ENCODE measurements around the gene AHRR.

Gene AHRR

GRCh38 chr5:321726-322251, 275 bp downstream of the AHRR start:
- DNase-seq = no peak

GRCh38 chr5:322281-322941, 897 bp downstream of the AHRR start:
- DNase-seq = no peak

DNA sequence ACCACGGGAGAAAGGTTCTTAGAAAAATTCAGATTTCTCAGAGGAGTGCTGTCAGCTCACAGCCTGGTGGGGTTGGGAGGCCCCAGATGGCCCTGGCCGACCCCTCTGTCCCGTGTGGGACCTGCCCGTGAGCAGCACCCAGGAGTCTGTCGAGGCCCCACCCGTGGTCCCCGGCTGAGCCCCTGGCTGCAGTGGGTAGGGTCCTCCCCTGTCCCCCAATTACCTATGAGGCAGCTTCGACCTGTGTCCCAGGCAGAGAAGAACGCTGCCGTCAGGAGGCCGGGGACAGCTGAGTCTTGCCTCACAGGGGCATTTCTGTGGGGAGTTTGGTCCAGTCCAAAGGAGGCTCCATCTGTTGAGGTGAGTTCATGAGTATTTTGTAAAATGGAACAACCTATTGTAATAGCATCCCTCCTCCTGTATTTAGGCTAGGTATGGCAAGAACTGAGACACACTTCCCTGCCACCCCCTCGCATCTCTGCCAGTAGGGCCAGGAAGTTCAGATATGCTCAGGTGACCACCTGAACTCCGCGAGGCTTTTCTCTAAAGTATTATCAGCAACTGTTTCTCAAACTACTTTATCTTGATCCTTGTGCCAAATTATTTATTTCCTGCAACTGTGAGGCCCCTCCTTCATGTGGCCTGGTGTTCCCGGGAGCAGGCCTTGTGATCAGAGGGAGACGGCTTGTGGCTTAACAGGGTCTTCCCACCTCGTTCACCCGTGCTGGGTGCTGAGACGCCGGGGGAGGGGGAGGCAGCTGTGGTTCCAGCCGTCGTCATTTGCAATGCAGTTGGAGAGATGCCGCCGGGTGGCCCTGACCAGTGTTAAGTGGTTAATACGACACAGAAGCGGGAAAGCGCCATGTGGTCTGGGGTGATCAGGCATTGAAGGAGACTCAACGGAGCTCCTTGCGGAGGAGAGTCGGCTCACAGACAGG, 1.7 kb downstream of the AHRR start:
- DNase-seq = no peak

DNA sequence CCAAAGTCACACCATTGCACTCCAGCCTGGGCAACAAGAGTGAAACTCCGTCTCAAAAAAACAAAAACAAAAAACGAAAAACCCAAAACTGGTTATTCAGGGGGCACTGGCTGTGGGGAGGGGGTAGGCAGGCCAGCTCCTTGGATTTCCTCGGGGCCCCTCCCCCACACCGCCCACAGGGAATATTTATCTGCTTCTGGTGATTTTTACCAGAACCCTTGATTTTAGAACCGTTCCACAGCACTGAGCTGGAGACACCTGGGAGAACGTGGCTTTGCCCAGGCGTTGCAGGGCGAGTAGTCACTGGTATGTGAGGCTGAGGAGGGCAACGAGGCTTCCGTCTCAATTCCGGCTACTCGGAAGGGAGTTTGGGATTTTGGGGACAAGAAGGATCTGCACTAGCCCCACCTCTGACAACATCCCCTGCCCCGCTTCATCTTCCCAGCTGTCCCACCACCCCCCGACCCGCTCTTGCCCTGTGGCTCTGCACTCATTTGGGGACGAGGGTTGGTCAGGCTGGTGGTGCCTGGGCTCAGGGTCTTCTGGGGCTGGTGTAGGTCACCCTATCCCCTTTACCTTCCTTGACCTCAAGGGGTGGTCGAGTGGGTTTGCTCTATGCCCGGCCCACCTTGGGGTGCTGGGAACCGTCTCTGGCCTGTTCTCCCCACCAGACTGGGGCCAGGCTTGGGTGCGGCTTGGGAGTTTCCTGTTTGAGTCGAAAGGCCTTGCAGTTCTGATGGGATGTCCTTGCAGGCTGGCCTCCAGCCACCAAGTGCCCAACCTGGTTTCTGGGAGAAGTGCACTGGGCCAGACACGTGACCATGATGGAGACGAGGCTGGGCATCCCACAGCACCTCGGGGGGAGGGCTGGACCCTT, 3.5 kb downstream of the AHRR start:
- DNase-seq = no peak

DNA sequence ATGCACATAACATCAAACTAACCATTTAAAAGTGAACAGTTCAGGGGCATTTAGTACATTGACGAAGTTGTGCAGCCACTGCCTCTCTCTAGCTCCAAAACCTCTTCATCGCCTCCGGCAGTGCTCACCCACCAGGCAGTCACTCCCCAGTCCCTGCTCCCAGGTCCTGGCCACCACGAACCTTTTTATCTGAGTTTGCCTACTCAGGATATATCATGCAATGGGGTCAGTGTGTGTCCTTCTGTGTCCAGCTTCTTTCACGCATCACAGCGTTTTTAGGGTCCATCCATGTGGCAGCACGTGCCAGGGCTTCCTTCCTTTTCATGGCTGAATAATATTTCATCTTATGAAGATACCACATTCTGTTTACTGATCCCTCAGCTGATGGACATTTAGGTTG, 4.6 kb downstream of the AHRR start:
- DNase-seq = no peak

DNA sequence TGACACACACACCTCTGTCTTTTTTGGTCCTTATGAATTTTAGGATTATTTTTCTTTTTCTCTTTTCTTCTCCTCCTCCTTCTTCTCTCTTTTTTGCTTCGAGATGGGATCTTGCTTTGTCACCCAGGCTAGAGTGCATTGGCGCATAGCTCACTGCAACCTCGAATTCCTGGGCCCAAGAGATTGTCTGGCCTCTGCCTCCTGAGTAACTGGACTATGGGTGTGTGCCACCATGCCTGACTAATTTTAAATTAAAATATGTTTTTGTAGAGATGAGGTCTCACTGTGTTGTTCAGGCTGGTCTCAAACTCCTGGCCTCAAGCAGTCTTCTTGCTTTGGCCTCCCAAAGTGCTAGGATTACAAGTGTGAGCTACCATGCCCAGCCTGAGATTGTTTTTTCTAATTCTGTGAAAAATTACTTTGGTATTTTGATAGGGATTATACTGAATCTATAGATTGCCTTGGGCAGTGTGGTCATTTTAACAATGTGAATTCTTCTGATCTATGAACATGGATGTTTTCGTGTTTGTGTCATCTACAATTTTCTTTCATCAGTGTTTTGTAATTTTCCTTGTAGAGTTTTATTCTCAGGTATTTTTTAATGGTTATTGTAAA, 7.7 kb downstream of the AHRR start:
- DNase-seq = peak; percentile 40

GRCh38 chr5:329768-330167, 8.3 kb downstream of the AHRR start:
- DNase-seq = no peak

GRCh38 chr5:332843-333242, 11.3 kb downstream of the AHRR start:
- no peak for DNase-seq

DNA sequence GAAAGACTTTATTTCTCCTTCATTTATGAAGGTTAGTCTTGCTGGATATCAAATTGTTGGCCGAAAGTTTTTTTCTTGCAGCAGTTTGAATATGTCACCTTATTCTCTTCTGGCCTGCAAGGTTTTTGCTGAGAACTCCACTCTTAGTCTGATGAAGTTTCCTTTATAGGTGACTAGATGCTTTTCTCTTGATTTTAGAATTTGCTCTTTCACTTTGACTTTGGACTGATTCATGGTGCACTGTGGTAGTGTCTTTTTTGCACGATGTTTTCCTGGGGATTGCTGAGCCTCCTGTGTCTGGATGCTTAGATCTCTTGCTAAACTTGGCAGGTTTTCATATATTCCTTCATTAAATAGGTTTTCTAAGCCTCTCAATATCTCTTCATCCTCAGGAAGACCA, 12.4 kb downstream of the AHRR start:
- DNase-seq = no peak

DNA sequence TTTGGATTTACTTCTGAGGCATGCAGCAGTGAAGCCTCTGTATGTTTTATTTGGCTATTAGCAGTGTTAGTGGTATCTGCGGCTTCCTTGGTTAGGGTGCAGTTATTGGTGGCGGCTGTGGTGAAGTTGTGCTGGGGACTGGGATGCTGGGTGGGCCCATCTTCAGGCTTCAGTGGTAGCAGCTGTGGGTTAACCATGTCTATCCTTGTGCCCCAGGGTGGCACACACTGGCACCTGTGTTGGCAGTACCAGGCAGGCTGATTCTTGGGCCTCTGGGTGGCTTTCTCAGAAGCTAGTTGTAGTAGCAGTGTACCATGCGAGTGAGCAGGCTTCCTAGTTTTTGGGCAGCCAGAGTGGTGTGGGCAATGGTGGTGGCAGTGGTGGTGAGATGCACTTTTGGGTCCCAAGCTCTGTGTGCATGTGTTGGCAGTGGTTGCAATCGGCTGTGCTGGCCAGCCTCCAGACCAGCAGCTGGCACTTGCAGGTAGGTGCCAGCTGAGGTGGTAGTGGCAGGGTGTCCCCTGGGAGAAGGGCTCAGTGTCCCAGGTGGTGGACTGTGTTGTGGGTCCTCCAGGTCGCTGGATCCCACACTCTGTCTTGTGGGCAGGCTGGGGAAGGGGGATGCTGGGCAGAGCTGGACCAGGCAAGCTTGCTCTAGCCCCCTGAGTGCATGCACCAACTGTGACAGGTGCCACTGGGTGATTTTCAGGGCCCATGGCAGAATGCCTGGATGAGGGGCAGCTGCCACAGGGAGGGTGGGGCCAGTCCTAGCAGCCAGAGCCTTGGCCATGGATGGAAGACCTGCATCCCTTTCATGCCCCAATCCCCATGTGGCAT, 13.6 kb downstream of the AHRR start:
- DNase-seq = no peak

DNA sequence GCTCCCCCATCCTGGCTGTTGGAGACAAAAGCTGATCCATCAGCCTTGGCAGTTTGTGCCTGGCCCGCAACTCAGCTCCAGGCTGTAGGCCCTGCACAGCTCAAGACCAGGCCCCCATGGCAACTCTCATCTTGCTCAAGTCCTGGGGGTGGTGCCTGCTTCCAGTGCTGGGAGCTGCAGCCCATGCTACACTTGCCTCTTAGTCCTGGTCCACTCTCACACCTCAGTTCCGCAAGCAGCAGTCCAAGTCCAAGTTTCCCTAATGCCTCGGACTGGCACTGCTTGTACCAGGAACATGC, 14.2 kb downstream of the AHRR start:
- no peak for DNase-seq

GRCh38 chr5:337563-338130, 16.1 kb downstream of the AHRR start:
- no peak for DNase-seq

DNA sequence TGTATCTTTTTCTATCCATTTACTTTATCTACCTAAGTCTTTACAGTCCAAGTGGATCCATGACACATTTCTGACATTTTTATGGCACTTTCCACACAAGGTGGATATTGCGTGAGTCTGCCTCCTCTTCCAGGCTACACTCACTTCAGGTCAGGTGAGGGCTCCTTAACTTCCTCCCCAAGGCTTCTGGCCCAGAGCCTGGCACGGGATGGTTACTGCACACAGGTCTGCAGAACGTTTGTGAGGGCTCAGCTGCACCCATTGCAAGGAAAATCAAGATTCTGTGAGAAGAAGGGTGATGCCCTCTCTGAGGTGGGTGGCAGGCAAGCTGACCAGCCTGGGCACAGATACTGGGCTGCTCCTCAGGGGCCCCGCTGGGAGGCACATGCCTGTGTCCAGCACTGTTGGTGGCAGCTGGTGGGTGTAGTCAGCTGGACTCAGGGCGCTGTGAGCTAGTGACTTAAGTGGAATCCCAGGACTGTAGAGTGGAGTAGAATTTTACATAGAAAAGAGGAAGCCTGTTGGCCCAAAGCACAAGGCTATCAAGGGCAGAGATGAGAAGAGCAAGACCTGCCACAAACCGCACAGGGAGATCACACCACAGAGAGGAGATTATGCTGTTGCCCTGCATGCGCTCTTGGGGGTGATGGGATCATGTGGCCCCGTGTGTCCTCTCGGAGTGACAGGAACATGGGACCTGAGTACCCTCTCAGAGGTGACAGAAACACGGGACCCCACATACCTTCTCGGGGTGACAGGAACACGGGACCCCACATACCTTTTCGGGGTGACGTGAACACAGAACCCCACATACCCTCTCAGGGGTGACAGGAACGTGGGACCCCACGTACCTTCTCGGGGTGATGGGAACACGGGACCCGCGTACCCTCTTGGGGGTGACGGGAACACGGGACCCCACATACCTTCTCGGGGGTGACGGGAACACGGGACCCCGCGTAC, 21.3 kb downstream of the AHRR start:
- no peak for DNase-seq

DNA sequence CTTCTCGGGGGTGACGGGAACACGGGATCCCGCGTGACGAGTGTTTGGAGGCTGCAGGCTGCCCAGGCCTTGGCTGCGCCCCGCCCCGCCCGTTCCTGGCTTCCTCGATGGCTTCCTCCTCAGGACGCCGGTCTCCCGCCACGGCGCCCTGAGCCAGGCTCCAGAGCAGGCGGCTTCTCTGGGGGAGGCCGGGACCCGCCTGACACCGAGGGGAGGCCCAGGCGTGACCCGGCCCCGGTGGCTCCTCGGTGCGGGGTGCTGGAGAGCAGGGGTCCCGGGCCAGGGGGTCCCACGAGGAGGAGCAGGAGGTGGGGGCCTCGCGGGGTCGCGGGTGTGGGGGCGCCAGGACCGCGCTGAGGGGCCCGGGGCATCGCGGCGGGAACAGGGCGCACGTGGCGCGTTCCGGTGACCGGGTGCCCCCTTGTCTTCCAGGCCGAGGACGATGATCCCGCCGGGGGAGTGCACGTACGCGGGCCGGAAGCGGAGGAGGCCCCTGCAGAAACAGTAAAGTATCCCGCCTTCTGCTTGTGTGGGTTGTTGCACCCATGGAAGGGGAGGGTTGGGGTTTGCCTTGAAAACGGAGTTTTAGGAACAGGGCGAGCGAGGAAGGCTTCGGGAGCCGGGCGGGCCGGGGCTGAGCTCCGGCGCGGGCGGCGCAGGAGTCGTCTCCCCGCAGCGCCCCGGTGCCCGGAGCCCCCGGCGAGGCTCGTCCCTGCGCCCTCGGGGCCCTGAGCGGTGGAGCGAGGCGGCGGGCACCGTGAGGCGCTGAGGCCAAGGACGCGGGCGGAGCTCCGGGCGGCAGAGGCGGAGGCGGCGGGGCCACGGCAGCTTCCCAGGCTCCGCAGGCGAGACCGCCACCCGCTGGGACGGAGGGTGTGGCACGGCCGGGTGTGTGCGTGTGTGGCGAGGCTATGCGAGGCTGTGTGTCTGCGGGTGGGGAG, 22.2 kb downstream of the AHRR start:
- DNase-seq = peak; percentile 51

DNA sequence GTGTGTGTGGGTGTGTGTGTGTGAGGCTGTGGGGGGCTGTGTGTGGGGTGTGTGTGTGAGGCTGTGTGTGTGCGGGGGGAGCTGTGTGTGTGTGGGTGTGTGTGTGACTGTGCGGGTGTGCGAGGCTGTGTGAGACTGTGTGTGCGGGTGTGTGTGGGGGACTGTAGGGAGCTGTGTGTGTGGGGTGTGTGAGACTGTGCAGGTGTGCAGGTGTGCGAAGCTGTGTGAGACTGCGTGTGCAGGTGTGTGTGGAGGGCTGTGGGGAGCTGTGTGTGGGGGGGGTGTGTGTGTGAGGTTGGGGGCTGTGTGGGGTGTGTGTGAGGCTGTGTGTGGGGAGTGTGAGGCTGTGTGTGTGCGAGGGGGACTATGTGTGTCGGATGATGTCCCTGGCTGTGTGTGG, 23.2 kb downstream of the AHRR start:
- DNase-seq = no peak

DNA sequence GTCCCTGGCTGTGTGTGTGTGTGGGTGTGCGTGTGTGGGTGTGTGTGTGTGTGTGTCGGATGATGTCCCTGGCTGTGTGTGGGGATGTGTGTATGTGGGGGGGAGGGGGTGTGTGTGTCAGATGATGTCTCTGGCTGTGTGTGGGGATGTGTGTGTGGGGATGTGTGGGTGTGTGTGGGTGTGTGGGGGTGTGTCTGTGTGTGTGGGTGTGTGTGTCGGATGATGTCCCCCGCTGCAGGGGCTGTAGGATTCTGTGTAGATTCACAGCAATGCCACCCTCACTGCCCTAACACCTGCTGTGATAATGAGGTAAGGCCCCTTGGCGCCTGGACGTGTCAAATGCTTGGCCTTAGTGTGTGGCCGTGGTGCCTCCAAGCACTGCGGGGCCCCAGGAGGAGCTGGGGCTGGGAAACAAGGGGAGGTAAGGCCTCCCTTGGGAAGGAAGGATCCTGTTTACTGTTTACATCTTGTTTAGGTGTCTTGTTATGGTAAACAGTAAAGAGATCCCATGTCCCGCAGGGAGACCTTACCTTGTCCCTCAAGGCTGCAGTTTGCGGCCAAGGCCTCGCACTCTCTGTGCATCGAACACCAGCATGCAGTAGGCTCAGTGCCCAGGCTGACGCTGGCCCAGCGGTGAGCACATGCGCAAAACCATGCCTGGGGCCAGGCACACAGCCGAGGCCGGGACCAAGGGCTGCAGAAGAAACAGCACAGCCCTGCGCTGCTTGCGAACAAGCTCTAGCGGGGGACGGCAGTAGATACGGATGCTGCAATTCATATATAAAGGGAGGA, 24.1 kb downstream of the AHRR start:
- DNase-seq = no peak

DNA sequence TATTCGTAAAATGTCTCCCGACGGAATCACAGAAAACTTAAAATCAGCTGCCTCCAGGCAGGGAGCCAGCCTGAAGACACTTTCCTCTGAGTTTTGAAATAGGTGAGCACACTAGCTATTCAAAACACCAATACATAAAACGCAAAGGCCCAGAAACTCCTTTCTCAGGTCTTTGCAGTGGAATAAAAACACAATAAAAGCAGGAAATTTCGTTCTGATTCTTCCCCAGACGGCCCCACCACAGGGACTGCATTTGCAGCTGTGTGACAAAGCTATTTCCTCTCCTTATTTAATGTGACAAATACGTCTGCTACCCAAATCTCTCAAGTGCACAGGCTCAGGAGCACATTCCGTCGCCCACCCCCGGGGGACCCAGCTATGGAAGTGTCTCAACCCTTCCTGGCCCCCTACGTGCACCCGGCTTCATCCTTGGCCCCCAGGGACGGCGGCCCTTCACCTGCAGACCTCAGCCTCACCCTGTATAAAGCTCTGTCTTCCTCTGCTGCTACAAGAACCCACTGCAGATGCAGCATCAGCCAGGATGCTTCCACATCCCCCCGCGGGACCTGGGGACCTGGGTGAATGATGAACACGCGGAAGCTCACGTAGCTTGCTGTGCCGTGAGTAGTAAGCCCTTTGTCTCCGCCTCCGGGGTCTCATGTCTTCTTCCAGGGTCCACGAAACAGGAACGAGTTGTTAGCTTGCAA, 24.9 kb downstream of the AHRR start:
- DNase-seq = no peak
